AG09309 (cell line): Measurements from ENCODE around the gene CMTR1.
"Not testable (repeated sequence)": the region's sequence is repeated elsewhere in the genome, so short reads cannot be mapped to it uniquely, and the experiment has no call there.

Source experiments
- DNase-seq: peaks from one replicate; pipeline ENCODE4 v3.0.0-alpha.2; 2010; ENCODE audit warnings: low read depth
- H3K4me3 ChIP-seq: 2 replicates; pipeline ENCODE4 v1.5.1; 2011; ENCODE audit warnings: mild to moderate bottlenecking, low read depth, low read length, moderate library complexity; ENCODE audit not compliant: control insufficient read depth
- CTCF ChIP-seq: IDR thresholded peaks from 2 replicates; pipeline ENCODE4 v1.5.1; 2011; ENCODE audit warnings: mild to moderate bottlenecking, low read depth, low read length, inconsistent platforms; ENCODE audit not compliant: insufficient read depth, control insufficient read depth; ENCODE audit errors: missing control alignments

Gene CMTR1

GRCh38 chr6:37396571-37397180, 36.3 kb upstream of the CMTR1 start:
- peak; percentile 32 for DNase-seq
- no peak overlapping the region for H3K4me3 ChIP-seq
- no peak for TF ChIP-seq CTCF

GRCh38 chr6:37399131-37399530, 33.9 kb upstream of the CMTR1 start:
- no peak for DNase-seq
- no peak overlapping the region for H3K4me3 ChIP-seq
- TF ChIP-seq CTCF: no peak

- no peak for TF ChIP-seq CTCF
- DNase-seq: no peak
- no peak overlapping the region for H3K4me3 ChIP-seq
Observed at GRCh38 chr6:37399795-37400490, 33.1 kb upstream of the CMTR1 start.

GRCh38 chr6:37401658-37402057, 31.4 kb upstream of the CMTR1 start:
- not testable (repeated sequence) for H3K4me3 ChIP-seq, DNase-seq

GRCh38 chr6:37406726-37407341, 26.2 kb upstream of the CMTR1 start:
- TF ChIP-seq CTCF: no peak
- H3K4me3 ChIP-seq: no peak overlapping the region
- DNase-seq: no peak

GRCh38 chr6:37407948-37408347, 25.1 kb upstream of the CMTR1 start:
- no peak overlapping the region for H3K4me3 ChIP-seq
- no peak for TF ChIP-seq CTCF
- DNase-seq: no peak

GRCh38 chr6:37409501-37409900, 23.5 kb upstream of the CMTR1 start:
- DNase-seq: no peak
- TF ChIP-seq CTCF: no peak
- H3K4me3 ChIP-seq: no peak overlapping the region
